GM21367 (cell line): ENCODE data around the gene UGT2A3.
A peak's percentile ranks its signal among the peaks of the same experiment; 100 is the strongest.
"Not testable (repeated sequence)": the region's sequence is repeated elsewhere in the genome, so short reads cannot be mapped to it uniquely, and the experiment has no call there.

Source experiments
- ATAC-seq: cut with Tn5 transposase; IDR thresholded peaks from one replicate; pipeline ENCODE4 v1.9.1; 2021; ENCODE audit not compliant: unreplicated experiment

Gene UGT2A3

DNA sequence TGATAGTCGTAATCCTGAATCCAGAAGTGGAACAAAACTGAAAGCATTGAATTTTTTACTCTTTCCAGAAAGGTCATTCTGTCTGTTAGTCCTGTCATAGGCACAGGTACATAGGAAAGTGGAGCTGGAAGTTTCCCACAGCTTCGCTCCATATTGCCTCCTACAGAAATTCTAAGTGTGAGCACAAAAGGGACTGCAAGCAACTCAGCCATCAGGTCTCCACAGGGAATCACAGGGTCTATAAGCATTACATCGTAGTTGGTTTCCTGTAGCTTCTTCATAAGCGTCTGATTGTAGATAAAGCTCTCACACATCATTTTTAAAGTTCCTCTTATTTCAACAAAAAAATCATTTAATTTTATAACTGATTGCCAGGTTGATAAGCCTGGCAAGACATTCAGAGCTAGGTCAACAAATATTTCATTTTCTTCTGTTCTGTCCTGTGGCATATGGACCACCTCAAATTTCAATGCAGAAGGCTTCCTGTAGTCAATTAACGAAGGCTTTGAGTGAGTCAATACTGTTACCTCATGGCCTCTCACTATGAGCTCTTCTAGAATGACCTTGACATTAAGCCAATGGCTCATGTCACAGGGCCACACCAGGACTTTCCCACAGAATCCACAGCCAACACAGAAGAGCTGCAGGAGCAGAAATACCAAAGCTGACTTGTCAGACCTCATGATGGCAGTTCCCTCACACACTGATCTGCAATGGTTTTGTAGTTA lies at the start of gene UGT2A3:
TSS of gene UGT2A3 (minus strand) at position 727 of the 728 bp plus-strand sequence. CDS start at position 683, 44 bp downstream.
- ATAC-seq: no peak

GRCh38 chr4:68997040-68997439 lies 45.4 kb upstream of the UGT2A3 start:
- ATAC-seq: no peak

DNA sequence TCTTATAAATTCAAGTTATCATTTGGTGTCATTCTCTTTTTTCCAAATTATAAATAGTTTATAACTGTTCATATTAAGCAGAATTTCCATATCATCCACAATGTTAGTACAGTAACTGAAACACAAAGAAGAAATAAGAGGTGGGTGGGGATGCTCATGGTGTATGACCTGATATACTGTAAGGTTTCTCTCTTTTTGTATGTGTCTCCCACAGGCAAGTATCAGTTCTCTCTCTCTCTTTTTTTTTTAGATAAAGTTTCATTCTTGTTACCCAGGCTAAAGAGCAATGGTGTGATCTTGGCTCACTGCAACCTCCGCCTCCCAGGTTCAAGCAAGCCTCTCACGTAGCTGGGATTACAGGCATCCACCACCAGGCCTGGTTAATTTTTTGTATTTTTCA lies 43.7 kb upstream of the UGT2A3 start:
- no peak for ATAC-seq

- ATAC-seq: peak; percentile 65
These were observed 35.4 kb upstream of the UGT2A3 start for GRCh38 chr4:68987007-68987406.

GRCh38 chr4:68985442-68985841 lies 33.8 kb upstream of the UGT2A3 start:
- ATAC-seq: no peak

GRCh38 chr4:68984947-68985346 lies 33.3 kb upstream of the UGT2A3 start:
- no peak for ATAC-seq

GRCh38 chr4:68963374-68963773 lies 11.8 kb upstream of the UGT2A3 start:
- no peak for ATAC-seq

- ATAC-seq: no peak
These were observed 11.3 kb upstream of the UGT2A3 start for GRCh38 chr4:68962868-68963267.

GRCh38 chr4:68960294-68961163 lies 8.9 kb upstream of the UGT2A3 start:
- ATAC-seq: no peak

GRCh38 chr4:68959085-68959484 lies 7.5 kb upstream of the UGT2A3 start:
- ATAC-seq: not testable (repeated sequence)

GRCh38 chr4:68954126-68954525 lies 2.5 kb upstream of the UGT2A3 start:
- no peak for ATAC-seq

GRCh38 chr4:68953056-68953596 lies 1.5 kb upstream of the UGT2A3 start:
- ATAC-seq: no peak

- no peak for ATAC-seq
These were observed 392 bp upstream of the UGT2A3 start for GRCh38 chr4:68951806-68952585.

GRCh38 chr4:68950033-68950432 lies 1.6 kb downstream of the UGT2A3 start:
- no peak for ATAC-seq

- no peak for ATAC-seq
These were observed 2.6 kb downstream of the UGT2A3 start for GRCh38 chr4:68948985-68949384.

GRCh38 chr4:68948044-68948743 lies 3.4 kb downstream of the UGT2A3 start:
- no peak for ATAC-seq

DNA sequence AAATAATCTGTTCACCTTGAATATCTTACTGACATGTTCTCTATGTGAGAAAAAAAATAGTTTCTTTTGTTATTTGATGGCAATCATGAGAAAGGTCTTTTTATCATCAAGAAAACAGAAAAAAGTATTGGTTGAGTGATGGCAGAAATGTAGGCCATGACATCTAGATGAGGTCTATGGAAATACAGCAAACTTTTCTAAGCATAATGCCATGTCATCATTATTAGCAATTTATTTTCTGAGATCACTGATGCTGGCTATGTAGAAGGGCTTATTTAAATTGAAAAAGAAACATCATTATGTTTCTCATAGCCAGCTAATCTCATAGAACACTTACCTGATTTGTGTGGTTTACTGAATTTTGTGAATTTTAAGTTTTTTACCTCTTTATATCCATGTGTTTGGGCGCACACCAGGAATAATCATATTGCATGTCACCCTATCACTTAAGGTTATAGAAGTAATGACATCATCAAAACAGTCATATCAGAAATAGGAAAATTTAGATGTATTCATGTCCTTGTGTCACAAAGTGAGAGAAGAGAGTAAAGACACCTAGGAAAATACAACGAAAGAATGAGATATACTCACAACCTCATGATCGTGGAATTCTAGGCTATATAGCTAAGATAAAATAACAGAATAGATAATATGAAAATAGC lies 22.4 kb downstream of the UGT2A3 start:
- no peak for ATAC-seq

- ATAC-seq: no peak
These were observed 24.4 kb downstream of the UGT2A3 start for GRCh38 chr4:68927165-68927564.

DNA sequence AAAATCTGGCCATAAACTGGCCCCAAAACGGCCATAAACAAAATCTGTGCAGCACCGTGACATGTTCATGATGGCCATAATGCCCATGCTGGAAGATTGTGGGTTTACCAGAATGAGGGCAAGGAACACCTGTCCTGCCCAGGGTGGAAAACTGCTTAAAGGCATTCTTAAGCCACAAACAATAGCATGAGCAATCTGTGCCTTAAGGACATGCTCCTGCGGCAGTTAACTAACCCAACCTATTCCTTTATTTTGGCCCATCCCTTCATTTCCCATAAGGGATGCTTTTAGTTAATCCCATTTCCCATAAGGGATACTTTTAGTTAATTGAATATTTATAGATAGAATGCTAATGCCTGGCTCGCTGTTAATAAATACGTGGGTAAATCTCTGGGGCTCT lies 29.4 kb downstream of the UGT2A3 start:
- not testable (repeated sequence) for ATAC-seq

DNA sequence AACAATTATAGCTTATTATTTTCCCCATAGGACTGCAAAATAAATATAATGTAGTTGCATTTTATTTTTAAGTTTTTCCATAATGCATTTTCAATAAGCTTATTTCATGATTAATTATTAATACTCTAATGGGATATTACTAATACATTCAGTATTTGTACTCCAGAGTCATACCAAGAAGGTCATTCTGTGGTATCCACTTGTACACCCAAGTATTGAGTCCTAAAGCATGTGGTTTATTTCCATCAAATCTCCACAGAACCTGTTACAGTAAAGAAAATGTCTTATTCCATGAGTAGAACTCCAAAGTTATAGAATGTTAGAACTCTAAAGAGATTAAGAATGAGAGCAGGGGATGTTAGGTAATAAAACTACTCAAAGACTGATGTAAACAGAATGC lies 30.6 kb downstream of the UGT2A3 start:
- no peak for ATAC-seq
